Bronchial epithelial cell (primary cell): ENCODE measurements around the gene PROSER3. TPM values are rescaled to one million over a fixed set of nuclear protein-coding genes. Genes with fewer than 3 reads are reported as not detected.
A peak's percentile ranks its signal among the peaks of the same experiment; 100 is the strongest.

Experiments
- DNase-seq: peaks from one replicate; pipeline ENCODE4 v3.0.0-alpha.2; 2010; ENCODE audit warnings: low read depth
- FAIRE-seq: peaks from 2 replicates; lab custom pipeline; 2011; peaks lifted over from hg19 to GRCh38; lab: Jason Lieb, UNC
- H3K27me3 ChIP-seq: 2 replicates; pipeline ENCODE4 v1.5.1; 2011; ENCODE audit warnings: low read length; ENCODE audit not compliant: control insufficient read depth, insufficient read depth
- H3K36me3 ChIP-seq: 2 replicates; pipeline ENCODE4 v1.5.1; 2011; ENCODE audit warnings: low read length; ENCODE audit not compliant: control insufficient read depth, insufficient read depth
- H3K4me3 ChIP-seq: 2 replicates; pipeline ENCODE4 v1.5.1; 2011; ENCODE audit warnings: mild to moderate bottlenecking, low read depth, low read length, control low read depth
- CTCF ChIP-seq: IDR thresholded peaks from 2 replicates; pipeline ENCODE4 v1.5.1; 2011; ENCODE audit warnings: mild to moderate bottlenecking, moderate library complexity, low read length, control low read depth, inconsistent platforms; ENCODE audit not compliant: insufficient read depth, severe bottlenecking
- total RNA-seq: library from RNA; depleted of rRNA; stranded (reverse); fragments of >200 nt; gene quantifications from 2 replicates; pipeline ENCODE4 v1.2.1, GENCODE V29; 2014

Gene PROSER3
- total RNA-seq, result 1.3 and 2.6 TPM in 2 replicates

GRCh38 chr19:35757749-35758608, at the start of gene PROSER3:
Gene PROSER3 (plus strand): TSS chr19:35758176. CDS start chr19:35758216, 40 bp downstream.
- H3K27me3 ChIP-seq, result no peaks in the 10 kb centered on the region
- peaks cover 18% of the 10 kb centered on the region for H3K36me3 ChIP-seq
- peak within 1 kb of the TSS; percentile 76 for H3K4me3 ChIP-seq
- no peak for TF ChIP-seq CTCF
- peak; percentile 95 for FAIRE-seq
- peak; percentile 98 for DNase-seq

GRCh38 chr19:35708391-35708790, 49.6 kb upstream of the PROSER3 start:
- Histone ChIP-seq H3K27me3 (no peaks in the 10 kb centered on the region), H3K4me3 (no peak overlapping the region), H3K36me3 (no peaks in the 10 kb centered on the region)
- DNase-seq (peak; percentile 17), FAIRE-seq (no peak)
- no peak for TF ChIP-seq CTCF

GRCh38 chr19:35710784-35711723, 46.9 kb upstream of the PROSER3 start:
- Histone ChIP-seq H3K36me3 (no peaks in the 10 kb centered on the region), H3K4me3 (no peak overlapping the region), H3K27me3 (no peaks in the 10 kb centered on the region)
- DNase-seq, result no peak
- no peak for TF ChIP-seq CTCF
- no peak for FAIRE-seq

- no peak for FAIRE-seq
- no peaks in the 10 kb centered on the region for H3K27me3 ChIP-seq
- TF ChIP-seq CTCF, result no peak
- DNase-seq, result no peak
- no peaks in the 10 kb centered on the region for H3K36me3 ChIP-seq
- H3K4me3 ChIP-seq, result no peak overlapping the region
Observed at GRCh38 chr19:35712567-35713505, 45.1 kb upstream of the PROSER3 start.

GRCh38 chr19:35713506-35713850, 44.5 kb upstream of the PROSER3 start:
- no peaks in the 10 kb centered on the region for H3K27me3 ChIP-seq
- DNase-seq, result no peak
- no peak overlapping the region for H3K4me3 ChIP-seq

More at GRCh38 chr19:35713506-35713850, 44.5 kb upstream of the PROSER3 start:
- no peak for TF ChIP-seq CTCF
- FAIRE-seq, result no peak
- H3K36me3 ChIP-seq, result no peaks in the 10 kb centered on the region
